ENCODE data around the gene SYNDIG1. TPM values are rescaled to one million over a fixed set of nuclear protein-coding genes. Genes with fewer than 3 reads are reported as not detected.

The SYNDIG1 gene
- polyA plus RNA-seq, 1 of the 3 experiments (the other 2 are of a cell fraction) = not detected

DNA sequence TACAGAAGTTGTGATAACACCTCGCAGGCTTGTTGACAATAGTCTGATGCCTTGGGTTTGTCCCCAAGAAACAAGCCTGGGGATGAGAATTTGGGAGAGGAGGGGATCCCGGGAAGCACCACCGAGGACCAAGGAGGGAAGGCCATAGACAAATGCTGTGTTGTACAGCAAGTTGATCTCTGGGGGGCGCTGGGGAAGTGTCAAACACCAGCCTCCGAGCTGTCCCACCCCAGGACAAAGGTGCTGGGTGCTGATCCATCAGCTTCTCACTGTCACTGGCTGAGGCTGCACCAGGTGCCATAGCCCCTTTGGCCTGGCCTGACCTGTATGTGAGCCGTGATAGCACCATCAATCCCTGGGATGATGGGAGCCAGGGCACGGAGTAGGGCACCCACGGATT lies 64.0 kb downstream of the SYNDIG1 start:
- Histone ChIP-seq H3K4me2 (no peak overlapping the region), H3K27ac (ENCODE audit: low read depth in 2 of 2, low read length in 1 of 2) (no peak overlapping the region), H3K27me3 (ENCODE audit: insufficient read depth) (no peaks in the 10 kb centered on the region), H3F3A (replicated peaks; ENCODE audit: insufficient read depth) (no peaks in the 10 kb centered on the region), H3K4me1 (ENCODE audit: control insufficient read depth in 1 of 2, insufficient read depth in 2 of 2, low read depth in 1 of 2, low read length in 1 of 2) (no peaks in the 10 kb centered on the region), H3K36me3 (replicated peaks in 1 of 2; ENCODE audit: control insufficient read depth in 1 of 2, insufficient read depth in 2 of 2, low read length in 1 of 2) (no peaks in the 10 kb centered on the region), H4K20me1 (ENCODE audit: insufficient read depth) (no peaks in the 10 kb centered on the region), H3K4me3 (ENCODE audit: low read depth in 2 of 2, low read length in 1 of 2) (no peak overlapping the region), H3K79me2 (ENCODE audit: insufficient read depth) (no peaks in the 10 kb centered on the region), H3K9me3 (no peaks in the 10 kb centered on the region), H3K9me2 (no peaks in the 10 kb centered on the region), H2AFZ (ENCODE audit: low read depth) (no peak overlapping the region), H3K9ac (no peak overlapping the region)
- ChIA-PET CTCF (no interaction called here), POLR2A (no interaction called here)
- no peak for DNase-seq
- 39% methylated on average over 8 of the region's 8 CpGs for WGBS (ENCODE audit: low lambda C conversion rate)
- TF ChIP-seq FOXM1 (IDR thresholded peaks at IDR 0.05; ENCODE audit: low read depth) = no peak
- TF ChIP-seq, protein P1, sequence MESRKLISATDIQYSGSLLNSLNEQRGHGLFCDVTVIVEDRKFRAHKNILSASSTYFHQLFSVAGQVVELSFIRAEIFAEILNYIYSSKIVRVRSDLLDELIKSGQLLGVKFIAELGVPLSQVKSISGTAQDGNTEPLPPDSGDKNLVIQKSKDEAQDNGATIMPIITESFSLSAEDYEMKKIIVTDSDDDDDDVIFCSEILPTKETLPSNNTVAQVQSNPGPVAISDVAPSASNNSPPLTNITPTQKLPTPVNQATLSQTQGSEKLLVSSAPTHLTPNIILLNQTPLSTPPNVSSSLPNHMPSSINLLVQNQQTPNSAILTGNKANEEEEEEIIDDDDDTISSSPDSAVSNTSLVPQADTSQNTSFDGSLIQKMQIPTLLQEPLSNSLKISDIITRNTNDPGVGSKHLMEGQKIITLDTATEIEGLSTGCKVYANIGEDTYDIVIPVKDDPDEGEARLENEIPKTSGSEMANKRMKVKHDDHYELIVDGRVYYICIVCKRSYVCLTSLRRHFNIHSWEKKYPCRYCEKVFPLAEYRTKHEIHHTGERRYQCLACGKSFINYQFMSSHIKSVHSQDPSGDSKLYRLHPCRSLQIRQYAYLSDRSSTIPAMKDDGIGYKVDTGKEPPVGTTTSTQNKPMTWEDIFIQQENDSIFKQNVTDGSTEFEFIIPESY (IDR thresholded peaks at IDR 0.05; ENCODE audit: borderline replicate concordance, low read depth) = no peak
- TF ChIP-seq USF2 (IDR thresholded peaks at IDR 0.05; ENCODE audit: borderline replicate concordance, low read depth, low read length) = no peak
- 0 out of 2 replicates have a peak, but pooled peaks have one; percentile 12 for TF ChIP-seq RAD21 (IDR thresholded peaks at IDR 0.05; ENCODE audit: low read length)
- no peak for TF ChIP-seq CTCF (IDR thresholded peaks at IDR 0.05)
- TF ChIP-seq REST (IDR thresholded peaks at IDR 0.05; ENCODE audit: low read depth, low read length) = no peak

GRCh38 chr20:24534282-24534681 lies 64.9 kb downstream of the SYNDIG1 start:
- Histone ChIP-seq H3K4me3 (ENCODE audit: low read depth in 2 of 2, low read length in 1 of 2) (no peak overlapping the region), H3K27me3 (ENCODE audit: insufficient read depth) (no peaks in the 10 kb centered on the region), H3F3A (replicated peaks; ENCODE audit: insufficient read depth) (no peaks in the 10 kb centered on the region), H3K4me2 (no peak overlapping the region), H4K20me1 (ENCODE audit: insufficient read depth) (no peaks in the 10 kb centered on the region), H3K9me2 (no peaks in the 10 kb centered on the region), H3K9me3 (no peaks in the 10 kb centered on the region), H3K79me2 (ENCODE audit: insufficient read depth) (no peaks in the 10 kb centered on the region), H3K27ac (ENCODE audit: low read depth in 2 of 2, low read length in 1 of 2) (no peak overlapping the region), H3K4me1 (ENCODE audit: control insufficient read depth in 1 of 2, insufficient read depth in 2 of 2, low read depth in 1 of 2, low read length in 1 of 2) (no peaks in the 10 kb centered on the region), H2AFZ (ENCODE audit: low read depth) (no peak overlapping the region), H3K9ac (no peak overlapping the region), H3K36me3 (replicated peaks in 1 of 2; ENCODE audit: control insufficient read depth in 1 of 2, insufficient read depth in 2 of 2, low read length in 1 of 2) (no peaks in the 10 kb centered on the region)
- ChIA-PET POLR2A (no interaction called here), CTCF (no interaction called here)
- no peak for TF ChIP-seq POLR2AphosphoS5 (IDR thresholded peaks at IDR 0.05; ENCODE audit: low read depth, low read length)
- no peak for TF ChIP-seq ELF1 (IDR thresholded peaks at IDR 0.05)
- DNase-seq = no peak
- 44% methylated on average over 8 of the region's 9 CpGs for WGBS (ENCODE audit: low lambda C conversion rate)

Data from SK-N-SH (cell line).